Dedifferentiated amniotic fluid mesenchymal stem cell (primary cell): Measurements from ENCODE around the gene CSRNP3.
A peak's percentile ranks its signal among the peaks of the same experiment; 100 is the strongest.
"Not testable (repeated sequence)": the region's sequence is repeated elsewhere in the genome, so short reads cannot be mapped to it uniquely, and the experiment has no call there.

Experiments
- DNase-seq: peaks from one replicate; pipeline ENCODE4 v3.0.0-alpha.2; 2016; ENCODE audit errors: extremely low spot score

Gene CSRNP3

DNA sequence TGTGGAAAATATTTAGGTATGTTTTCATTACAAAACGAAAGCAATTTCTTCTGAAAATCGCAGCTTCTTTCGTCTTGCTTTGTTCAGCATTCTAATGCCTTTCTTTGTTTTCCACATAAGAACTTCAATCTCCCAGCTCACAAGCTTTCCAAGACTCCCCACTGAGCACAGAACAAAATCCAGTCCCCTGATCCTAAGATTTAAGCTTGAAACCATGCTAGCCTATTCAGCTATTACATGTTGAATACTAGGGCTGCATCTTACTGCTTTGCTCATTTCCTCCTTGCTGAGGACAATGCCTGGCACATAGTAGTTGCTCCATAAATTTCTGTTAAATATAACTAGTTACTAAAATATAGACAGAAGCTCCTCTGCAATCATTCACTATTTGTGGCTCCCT lies 163.9 kb downstream of the CSRNP3 start:
- DNase-seq: no peak

DNA sequence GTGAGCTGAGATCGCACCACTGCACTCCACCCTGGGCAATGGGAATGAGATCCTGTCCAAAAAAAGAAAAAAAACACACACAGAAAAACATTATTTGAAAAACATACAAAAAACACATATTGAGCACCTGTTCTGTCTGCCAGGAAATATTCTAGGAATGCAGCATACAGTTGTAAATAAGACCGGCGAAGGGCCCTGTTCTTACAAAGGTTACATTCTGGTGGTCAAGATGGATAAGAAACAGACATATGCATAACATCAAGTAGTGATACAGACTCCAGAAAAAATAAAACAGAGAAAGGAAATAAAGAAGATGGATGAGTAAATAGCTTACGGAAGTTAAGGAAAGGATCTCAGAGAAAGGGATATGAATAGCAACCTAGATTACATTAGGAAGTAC lies 164.8 kb downstream of the CSRNP3 start:
- DNase-seq: no peak

DNA sequence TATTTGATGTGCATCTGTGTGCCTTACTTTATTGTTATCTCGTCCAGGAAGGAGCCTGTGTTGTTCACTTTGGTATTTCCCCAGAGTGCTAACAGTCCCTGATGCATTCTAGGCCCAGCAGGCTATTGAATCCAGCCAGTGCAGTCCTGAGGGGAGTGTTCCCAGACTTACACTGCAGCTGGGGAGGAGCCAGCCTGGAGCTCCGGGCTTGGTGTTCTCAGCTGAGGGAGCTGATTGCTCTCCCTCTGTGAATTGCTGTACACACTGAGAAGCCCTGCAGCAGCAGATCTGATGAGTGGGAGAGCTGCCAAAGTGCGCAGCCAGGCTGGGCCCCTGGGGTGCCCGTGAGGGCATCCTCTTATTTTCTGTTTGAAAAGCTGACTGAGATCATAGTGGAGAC lies 165.4 kb downstream of the CSRNP3 start:
- no peak for DNase-seq

DNA sequence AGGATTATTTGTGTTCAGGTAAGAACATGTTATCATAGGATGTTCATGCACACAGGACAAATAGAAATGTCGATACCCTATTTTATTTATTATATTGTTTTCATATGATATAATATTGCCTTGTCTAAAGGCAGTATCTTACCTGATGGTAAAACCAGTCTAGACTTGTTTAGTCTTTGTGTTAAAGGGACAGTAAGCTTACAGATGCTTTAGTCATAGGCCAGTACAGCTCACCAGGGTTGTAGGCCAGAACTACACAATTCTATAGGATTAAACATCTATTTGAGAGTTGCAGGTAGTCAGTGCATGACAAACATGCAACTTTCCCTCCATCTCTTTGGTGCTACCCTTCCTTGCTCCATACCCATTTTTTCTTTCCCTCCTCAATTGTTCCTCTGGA lies 166.0 kb downstream of the CSRNP3 start:
- no peak for DNase-seq

DNA sequence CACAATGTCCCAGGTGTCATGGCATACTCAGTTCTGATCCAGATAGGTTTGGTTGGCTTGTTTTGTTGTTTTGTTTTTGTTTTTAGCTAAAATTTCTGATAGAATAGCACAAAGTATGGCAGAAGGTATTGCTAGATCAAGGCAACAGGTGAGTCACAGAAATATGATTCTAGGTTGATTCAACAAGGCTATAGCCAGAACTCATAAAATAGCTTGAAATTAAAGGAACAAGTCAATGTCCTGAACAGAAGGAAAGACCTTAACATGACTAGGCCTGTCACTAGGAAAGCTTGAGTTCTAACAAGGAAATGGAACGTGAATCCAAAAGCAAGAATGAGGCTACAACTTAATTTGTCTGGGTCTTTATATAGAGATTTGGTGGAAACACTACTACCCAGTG lies 167.5 kb downstream of the CSRNP3 start:
- no peak for DNase-seq

- no peak for DNase-seq
Measured at GRCh38 chr2:165637396-165637795, 167.9 kb downstream of the CSRNP3 start.

GRCh38 chr2:165639504-165639903 lies 170.0 kb downstream of the CSRNP3 start:
- no peak for DNase-seq

GRCh38 chr2:165640247-165640929 lies 170.9 kb downstream of the CSRNP3 start:
- no peak for DNase-seq

DNA sequence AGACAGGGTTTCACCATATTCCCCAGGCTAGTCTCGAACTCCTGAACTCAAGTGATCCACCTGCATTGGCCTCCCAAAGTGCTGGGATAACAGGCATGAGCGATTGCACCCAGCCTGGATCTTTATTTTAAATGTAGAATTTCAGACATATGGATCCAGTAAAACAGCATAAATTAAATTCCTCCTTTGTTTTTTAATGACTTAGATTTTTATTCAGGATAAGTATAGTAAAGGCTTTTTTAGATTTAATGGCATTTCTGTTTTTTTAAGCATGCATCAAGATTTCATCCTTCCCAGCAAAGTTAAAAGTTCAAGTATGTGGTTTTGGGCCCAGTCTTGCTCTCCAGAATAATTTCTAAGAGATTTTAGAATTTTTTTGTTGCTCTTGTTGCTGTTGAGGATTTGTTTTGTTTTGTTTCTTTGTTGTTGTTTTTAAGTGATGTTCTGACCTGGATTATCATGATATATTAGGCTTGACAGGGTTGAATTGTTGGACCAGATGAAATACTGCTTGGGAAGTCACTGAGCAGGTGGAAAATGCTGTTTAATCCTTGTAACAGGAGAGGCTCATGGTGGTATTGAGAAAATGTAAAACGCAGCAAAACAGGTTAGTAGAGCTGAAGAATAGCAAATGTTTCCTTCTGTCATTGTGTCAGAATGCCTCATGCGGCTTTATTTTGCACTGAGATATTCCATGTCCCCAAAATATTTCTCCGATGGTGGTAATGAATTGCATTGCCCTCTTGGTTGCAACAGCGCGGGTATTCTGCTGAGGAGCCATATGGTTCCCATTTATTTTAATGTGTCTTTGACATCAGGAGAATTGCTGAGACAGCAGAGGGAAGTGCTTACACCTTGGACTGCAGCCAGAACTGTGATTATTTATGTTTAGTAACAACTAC lies 176.7 kb downstream of the CSRNP3 start:
- peak; percentile 34 for DNase-seq

GRCh38 chr2:165647409-165647808 lies 177.9 kb downstream of the CSRNP3 start:
- no peak for DNase-seq

- DNase-seq: no peak
Measured at GRCh38 chr2:165648801-165649200, 179.3 kb downstream of the CSRNP3 start.

DNA sequence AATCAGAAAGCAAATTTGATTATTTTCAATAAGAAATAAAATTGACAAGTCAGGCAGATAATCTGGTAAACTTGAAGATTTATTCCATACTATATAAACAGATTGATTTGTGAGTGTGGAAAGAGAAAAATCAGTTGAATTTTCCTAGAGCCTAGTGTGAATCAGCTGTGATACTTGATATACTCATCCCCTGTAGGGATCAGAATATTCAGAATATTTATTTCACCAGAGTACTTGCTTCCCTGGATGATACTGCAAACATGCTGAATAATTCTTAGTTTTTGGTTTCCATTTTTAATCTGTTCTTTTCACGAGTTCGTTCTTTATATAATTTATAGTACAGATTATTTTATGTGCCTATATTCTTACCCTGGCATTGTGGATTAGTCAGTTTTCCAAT lies 181.7 kb downstream of the CSRNP3 start:
- no peak for DNase-seq

- DNase-seq: no peak
Measured at GRCh38 chr2:165655661-165656060, 186.2 kb downstream of the CSRNP3 start.

DNA sequence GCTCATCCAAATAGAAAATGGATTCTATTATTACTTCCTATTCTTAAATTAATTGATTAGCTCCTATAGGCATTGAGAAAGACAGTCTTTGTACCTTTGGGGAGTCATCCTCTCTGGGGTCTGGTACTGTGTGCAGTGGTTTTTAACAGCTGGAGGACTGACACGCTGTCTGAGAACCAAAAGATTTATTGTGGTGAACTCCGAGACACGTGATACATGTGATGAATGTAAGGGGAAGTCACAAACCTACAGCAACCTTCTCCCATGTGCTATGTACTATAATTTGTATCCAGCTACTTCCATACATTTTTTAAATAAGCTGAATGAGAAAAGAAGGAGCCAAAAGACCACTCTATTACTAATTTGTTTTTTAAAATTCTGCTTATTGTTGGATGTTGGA lies 190.9 kb downstream of the CSRNP3 start:
- no peak for DNase-seq

GRCh38 chr2:165662720-165663119 lies 193.2 kb downstream of the CSRNP3 start:
- no peak for DNase-seq

GRCh38 chr2:165665614-165666013 lies 196.1 kb downstream of the CSRNP3 start:
- no peak for DNase-seq

DNA sequence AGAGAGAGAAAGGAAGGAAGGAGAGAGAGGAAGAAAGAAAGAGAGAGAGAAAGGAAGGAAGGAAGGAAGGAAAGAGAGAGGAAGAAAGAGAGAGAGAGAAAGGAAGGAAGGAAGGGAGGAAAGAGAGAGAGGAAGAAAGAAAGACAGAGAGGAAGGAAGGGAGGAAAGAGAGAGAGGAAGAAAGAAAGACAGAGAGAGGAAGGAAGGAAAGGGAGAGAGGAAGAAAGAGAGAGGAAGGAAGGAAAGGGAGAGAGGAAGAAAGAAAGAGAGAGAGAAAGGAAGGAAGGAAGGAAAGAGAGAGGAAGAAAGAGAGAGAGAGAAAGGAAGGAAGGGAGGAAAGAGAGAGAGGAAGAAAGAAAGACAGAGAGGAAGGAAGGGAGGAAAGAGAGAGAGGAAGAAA lies 196.6 kb downstream of the CSRNP3 start:
- DNase-seq: not testable (repeated sequence)

- DNase-seq: no peak
Measured at GRCh38 chr2:165666605-165667004, 197.1 kb downstream of the CSRNP3 start.

- DNase-seq: no peak
Measured at GRCh38 chr2:165667375-165667774, 197.9 kb downstream of the CSRNP3 start.

DNA sequence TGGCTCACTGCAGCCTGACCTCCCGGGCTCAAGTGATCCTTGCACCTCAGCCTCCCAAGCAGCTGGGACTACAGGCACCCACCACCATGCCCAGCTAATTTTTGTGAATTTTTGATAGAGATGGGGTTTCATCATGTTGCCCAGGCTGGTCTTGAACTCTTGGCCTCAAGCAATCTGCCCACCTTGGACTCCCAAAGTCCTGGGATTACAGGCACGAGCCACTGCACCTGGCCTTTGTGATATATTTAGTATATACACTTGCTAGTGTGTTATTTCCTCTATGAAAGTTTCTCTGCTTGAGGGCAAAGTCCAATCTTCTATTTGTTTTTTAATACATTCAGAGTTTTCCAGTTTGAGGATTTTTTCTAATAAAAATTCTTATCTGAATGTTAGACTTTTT lies 205.3 kb downstream of the CSRNP3 start:
- no peak for DNase-seq

- no peak for DNase-seq
Measured at GRCh38 chr2:165675551-165675968, 206.1 kb downstream of the CSRNP3 start.

DNA sequence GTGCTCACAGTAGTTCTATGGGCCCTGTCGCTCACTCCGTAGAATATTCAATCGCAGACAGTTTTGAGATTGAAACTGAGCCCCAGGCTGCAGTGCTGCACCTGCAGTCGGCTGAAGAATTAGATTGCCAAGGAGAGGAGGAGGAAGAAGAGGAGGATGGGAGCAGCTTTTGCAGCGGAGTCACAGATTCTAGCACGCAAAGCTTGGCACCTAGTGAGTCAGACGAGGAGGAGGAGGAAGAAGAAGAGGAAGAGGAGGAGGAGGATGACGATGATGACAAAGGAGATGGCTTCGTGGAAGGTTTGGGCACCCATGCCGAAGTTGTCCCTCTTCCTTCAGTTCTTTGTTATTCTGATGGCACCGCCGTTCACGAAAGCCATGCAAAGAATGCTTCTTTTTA lies 209.4 kb downstream of the CSRNP3 start:
- DNase-seq: no peak

DNA sequence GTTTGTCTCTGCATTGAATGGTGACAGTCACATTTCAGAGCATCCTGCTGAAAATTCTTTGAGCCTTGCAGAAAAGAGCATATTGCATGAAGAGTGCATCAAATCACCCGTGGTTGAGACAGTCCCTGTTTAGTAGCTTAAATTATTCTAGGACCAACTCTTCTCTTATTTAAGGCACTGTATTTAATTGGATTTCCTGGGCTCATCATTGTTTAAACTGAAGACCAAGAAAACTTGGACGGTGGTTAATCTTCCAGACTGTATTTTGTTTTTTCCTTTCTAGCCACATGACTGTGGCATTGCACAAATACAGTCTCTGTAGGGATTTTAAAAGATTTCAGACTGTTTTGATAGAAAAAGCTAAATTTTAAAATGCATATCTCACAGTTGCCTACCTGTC lies 210.1 kb downstream of the CSRNP3 start:
- no peak for DNase-seq
